Loucy (cell line): ENCODE data around the gene CACNA2D4.

ENCODE experiments used
- EZH2phosphoT487 ChIP-seq: fragments of 200-600 bp; IDR thresholded peaks from 2 replicates; pipeline ENCODE4 v1.6.1; 2018; ENCODE audit warnings: antibody characterized with exemption, mild to moderate bottlenecking, moderate library complexity, borderline replicate concordance
- TF ChIP-seq, protein P1 (sequence below): fragments of 200-600 bp; sonication (generic); conservative IDR thresholded peaks from 2 replicates; pipeline ENCODE4 v1.5.1; 2014; ENCODE audit warnings: mild to moderate bottlenecking, antibody characterized with exemption, low read length

DNA sequence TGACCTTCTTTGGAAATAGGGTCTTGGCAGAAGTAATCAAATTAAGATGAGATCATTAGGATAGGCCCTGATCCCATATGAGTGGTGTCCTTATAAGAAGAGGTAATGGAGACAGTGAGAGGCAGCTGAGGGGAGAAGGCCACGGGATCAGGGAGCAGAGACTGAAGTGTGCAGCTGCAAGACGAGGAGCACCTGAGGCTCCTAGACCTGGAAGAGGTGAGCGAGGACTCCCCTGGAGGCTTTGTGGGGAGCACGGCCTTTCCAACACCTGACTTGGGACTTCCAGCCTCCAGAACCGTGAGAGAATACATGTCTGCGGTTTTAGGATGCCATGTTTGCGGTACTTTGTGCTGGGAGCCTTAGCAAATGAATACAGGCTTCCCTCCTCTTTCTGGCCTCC lies 60.6 kb downstream of the CACNA2D4 start:
- TF ChIP-seq, protein P1, sequence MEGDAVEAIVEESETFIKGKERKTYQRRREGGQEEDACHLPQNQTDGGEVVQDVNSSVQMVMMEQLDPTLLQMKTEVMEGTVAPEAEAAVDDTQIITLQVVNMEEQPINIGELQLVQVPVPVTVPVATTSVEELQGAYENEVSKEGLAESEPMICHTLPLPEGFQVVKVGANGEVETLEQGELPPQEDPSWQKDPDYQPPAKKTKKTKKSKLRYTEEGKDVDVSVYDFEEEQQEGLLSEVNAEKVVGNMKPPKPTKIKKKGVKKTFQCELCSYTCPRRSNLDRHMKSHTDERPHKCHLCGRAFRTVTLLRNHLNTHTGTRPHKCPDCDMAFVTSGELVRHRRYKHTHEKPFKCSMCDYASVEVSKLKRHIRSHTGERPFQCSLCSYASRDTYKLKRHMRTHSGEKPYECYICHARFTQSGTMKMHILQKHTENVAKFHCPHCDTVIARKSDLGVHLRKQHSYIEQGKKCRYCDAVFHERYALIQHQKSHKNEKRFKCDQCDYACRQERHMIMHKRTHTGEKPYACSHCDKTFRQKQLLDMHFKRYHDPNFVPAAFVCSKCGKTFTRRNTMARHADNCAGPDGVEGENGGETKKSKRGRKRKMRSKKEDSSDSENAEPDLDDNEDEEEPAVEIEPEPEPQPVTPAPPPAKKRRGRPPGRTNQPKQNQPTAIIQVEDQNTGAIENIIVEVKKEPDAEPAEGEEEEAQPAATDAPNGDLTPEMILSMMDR: no peak
- TF ChIP-seq EZH2phosphoT487: no peak
